Immature natural killer cell (primary cell): Measurements from ENCODE around the gene KCNC1. TPM values are rescaled to one million over a fixed set of nuclear protein-coding genes. Genes with fewer than 3 reads are reported as not detected.

Experiments used
- DNase-seq, 3 donors: peaks; one replicate each; pipeline ENCODE4 v3.0.0; 2022; ENCODE audit warnings: mixed read lengths in 1 of 3
- H3K27ac Mint-ChIP-seq, 6 donors: one replicate each; pipeline ENCODE4 v1.8.0; 2020; ENCODE audit warnings: mixed read lengths in 6 of 6, mild to moderate bottlenecking in 5 of 6, inconsistent platforms in 4 of 6, moderate library complexity in 3 of 6
- H3K27me3 Mint-ChIP-seq, 3 donors: one replicate each; pipeline ENCODE4 v1.8.0; 2020 to 2021; ENCODE audit warnings: low read depth in 3 of 3, mild to moderate bottlenecking in 3 of 3, mixed read lengths in 3 of 3, moderate library complexity in 3 of 3, inconsistent platforms in 1 of 3
- H3K36me3 Mint-ChIP-seq, 3 donors: one replicate each; pipeline ENCODE4 v1.8.0; 2020; ENCODE audit warnings: mixed read lengths in 3 of 3, inconsistent platforms in 2 of 3, mild to moderate bottlenecking in 2 of 3
- H3K4me1 Mint-ChIP-seq, 2 donors: one replicate each; pipeline ENCODE4 v1.8.0; 2020; ENCODE audit warnings: inconsistent platforms in 2 of 2, mild to moderate bottlenecking in 2 of 2, mixed read lengths in 2 of 2, moderate library complexity in 1 of 2
- H3K4me3 Mint-ChIP-seq, 5 donors: one replicate each; pipeline ENCODE4 v1.8.0; 2020; ENCODE audit warnings: mild to moderate bottlenecking in 5 of 5, mixed read lengths in 5 of 5, inconsistent platforms in 3 of 5, moderate library complexity in 3 of 5
- H3K9me3 Mint-ChIP-seq, 6 donors: one replicate each; pipeline ENCODE4 v1.8.0; 2020; ENCODE audit warnings: mild to moderate bottlenecking in 6 of 6, mixed read lengths in 6 of 6, inconsistent platforms in 4 of 6, moderate library complexity in 3 of 6
- polyA plus RNA-seq, 3 donors: library from polyadenylated mRNA; unstranded; fragments of 300-500 nt; fragmentation: Illumina TruSeq; gene quantifications; one replicate each; pipeline ENCODE4 v1.2.3, GENCODE V29; 2021

The KCNC1 gene
- polyA plus RNA-seq, 3 donors from 2014 or later = 0.11 TPM; not detected in 2

DNA sequence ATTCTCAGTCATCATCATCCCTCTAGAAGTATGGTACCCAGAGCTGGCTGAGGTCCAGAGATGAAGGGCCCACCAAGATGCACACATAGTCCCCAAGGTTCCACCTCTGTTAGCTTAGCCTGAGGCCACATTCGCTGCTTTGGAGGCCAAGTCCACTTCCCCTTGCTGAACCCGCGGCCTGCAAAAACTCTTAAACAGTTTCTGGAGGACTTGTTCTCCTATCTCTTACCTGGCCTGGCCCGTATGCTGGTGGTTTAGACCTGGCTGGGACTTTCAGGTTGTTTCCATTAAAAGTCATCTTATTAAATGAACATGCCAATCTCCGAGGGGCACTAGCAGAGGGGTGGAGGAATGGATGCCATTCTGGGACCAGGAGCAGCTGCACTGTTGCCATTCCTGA is 64.6 kb downstream of the KCNC1 start:
- H3K9me3 Mint-ChIP-seq = no peaks in the 10 kb centered on the region
- H3K36me3 Mint-ChIP-seq = peaks cover 0 to 12% (median 9%) of the 10 kb centered on the region in 3 donors
- H3K27ac Mint-ChIP-seq = no peak overlapping the region
- no peaks in the 10 kb centered on the region for H3K27me3 Mint-ChIP-seq
- no peak overlapping the region for H3K4me3 Mint-ChIP-seq
- no peaks in the 10 kb centered on the region for H3K4me1 Mint-ChIP-seq
- DNase-seq = no peak

DNA sequence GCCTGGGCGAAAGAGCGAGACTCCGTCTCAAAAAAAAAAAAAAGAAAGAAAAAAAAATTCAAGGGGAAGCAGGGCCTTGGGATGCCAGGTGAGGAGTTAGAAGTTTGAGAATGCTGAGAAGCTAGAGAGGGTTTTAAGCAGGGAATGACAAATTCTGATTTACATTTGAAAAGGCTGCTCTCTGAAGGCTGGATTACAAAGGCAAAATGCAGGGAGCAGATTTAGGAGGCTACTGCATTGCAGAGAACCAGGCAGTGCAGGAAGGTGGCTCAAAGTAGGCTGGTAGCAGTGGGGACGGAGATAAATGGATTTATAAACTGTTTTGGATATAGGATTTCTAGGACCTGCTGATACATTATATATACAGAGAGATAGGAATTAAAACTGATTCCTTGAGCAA is 66.6 kb downstream of the KCNC1 start:
- Mint-ChIP-seq H3K27ac (no peak overlapping the region), H3K36me3 (peaks cover 0 to 12% (median 9%) of the 10 kb centered on the region in 3 donors), H3K4me1 (peaks cover 0 to 11% of the 10 kb centered on the region in 2 donors), H3K4me3 (no peak overlapping the region), H3K9me3 (no peaks in the 10 kb centered on the region), H3K27me3 (no peaks in the 10 kb centered on the region)
- no peak for DNase-seq

GRCh38 chr11:17802491-17802890 is 67.9 kb downstream of the KCNC1 start:
- no peak for DNase-seq
- Mint-ChIP-seq H3K9me3 (no peaks in the 10 kb centered on the region), H3K4me1 (peaks cover 0 to 11% of the 10 kb centered on the region in 2 donors), H3K4me3 (no peak overlapping the region), H3K27me3 (no peaks in the 10 kb centered on the region), H3K27ac (peak overlapping the region in 1 of 6 donors; percentile 46), H3K36me3 (peaks cover 0 to 15% (median 14%) of the 10 kb centered on the region in 3 donors)

DNA sequence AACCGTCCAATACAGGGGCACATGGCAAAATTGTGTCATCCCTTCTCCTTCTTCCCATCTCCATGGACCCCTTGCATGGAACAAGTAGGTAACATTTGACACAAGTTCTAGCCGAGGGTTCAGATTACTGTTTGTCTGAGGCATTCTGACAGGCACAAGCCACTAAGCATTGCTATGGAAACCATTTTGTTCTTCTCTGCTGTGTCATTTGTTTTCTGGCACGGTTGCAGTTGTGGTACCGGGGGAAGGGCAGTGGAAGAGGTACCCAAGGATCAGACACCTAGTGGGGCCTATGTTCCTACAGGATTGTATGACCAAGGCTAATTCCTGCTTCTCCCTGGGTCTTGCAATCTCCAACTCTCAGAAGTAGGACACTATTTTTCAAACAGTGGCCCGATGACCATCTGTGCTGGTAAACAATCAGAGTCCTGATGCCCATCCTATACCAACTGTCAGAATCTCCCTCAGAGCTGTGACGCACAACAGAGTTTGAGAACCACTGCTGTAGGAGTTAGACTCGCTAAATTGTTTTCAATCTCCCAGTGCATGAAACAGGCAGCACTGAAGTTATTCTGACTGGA is 69.3 kb downstream of the KCNC1 start:
- H3K9me3 Mint-ChIP-seq = no peaks in the 10 kb centered on the region
- DNase-seq = no peak
- H3K27me3 Mint-ChIP-seq = no peaks in the 10 kb centered on the region
- no peak overlapping the region for H3K4me3 Mint-ChIP-seq
- no peak overlapping the region for H3K27ac Mint-ChIP-seq
- peaks cover 1 to 18% (median 15%) of the 10 kb centered on the region in 3 donors for H3K36me3 Mint-ChIP-seq
- H3K4me1 Mint-ChIP-seq = peaks cover 0 to 11% of the 10 kb centered on the region in 2 donors

GRCh38 chr11:17805043-17805442 is 70.5 kb downstream of the KCNC1 start:
- no peak for DNase-seq
- Mint-ChIP-seq H3K27me3 (no peaks in the 10 kb centered on the region), H3K36me3 (peaks cover 8 to 22% (median 8%) of the 10 kb centered on the region in 3 donors), H3K4me1 (peaks cover 0 to 11% of the 10 kb centered on the region in 2 donors), H3K4me3 (no peak overlapping the region), H3K9me3 (no peaks in the 10 kb centered on the region), H3K27ac (no peak overlapping the region)

GRCh38 chr11:17805873-17806272 is 71.3 kb downstream of the KCNC1 start:
- peaks cover 3 to 17% (median 8%) of the 10 kb centered on the region in 3 donors for H3K36me3 Mint-ChIP-seq
- DNase-seq = no peak
- no peaks in the 10 kb centered on the region for H3K9me3 Mint-ChIP-seq
- H3K27me3 Mint-ChIP-seq = no peaks in the 10 kb centered on the region
- H3K4me1 Mint-ChIP-seq = peaks cover 0 to 11% of the 10 kb centered on the region in 2 donors
- H3K27ac Mint-ChIP-seq = no peak overlapping the region
- H3K4me3 Mint-ChIP-seq = no peak overlapping the region

DNA sequence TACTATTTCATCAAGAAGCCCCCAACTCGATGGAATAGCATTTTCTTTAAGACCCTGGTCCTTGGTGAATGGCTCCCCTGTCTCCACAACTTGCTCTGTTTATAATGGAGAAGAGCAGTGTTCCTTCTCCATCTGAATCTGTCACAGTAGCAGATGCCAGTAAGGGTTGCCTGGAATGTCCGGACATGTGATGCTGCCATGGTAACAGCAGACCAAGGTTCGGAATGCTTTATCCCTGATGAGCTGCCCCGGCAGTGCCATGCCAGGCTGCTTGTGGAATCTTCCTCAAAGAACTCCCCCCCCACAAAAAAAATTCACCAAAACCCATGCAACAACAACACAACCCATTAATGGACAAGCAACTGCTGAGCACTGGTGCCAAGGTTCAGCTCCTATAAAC is 72.5 kb downstream of the KCNC1 start:
- Mint-ChIP-seq H3K4me3 (no peak overlapping the region), H3K27me3 (no peaks in the 10 kb centered on the region), H3K36me3 (peaks cover 7 to 13% (median 8%) of the 10 kb centered on the region in 3 donors), H3K27ac (no peak overlapping the region), H3K9me3 (no peaks in the 10 kb centered on the region), H3K4me1 (peaks cover 0 to 11% of the 10 kb centered on the region in 2 donors)
- no peak for DNase-seq

DNA sequence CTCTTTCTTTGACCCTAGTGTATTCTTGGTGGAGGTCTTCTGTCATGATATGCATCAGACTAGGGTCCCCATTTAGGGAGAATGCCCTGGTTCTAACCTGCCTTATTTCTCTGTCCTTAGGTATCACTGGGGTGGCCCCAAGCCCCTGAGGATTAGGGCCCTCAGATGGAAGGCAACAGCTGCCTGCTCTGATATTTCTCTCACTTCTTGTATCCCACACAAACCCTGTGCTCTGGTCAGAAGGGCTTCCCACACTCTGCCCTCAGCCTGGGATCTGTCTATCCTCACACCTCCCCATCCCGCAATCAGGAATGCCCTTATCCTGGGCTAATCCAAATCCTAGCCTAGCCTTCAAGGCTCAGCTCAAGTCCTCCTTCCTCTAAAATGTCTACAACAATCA is 75.5 kb downstream of the KCNC1 start:
- Mint-ChIP-seq H3K4me1 (peaks cover 0 to 4% of the 10 kb centered on the region in 2 donors), H3K36me3 (peaks cover 7 to 14% (median 13%) of the 10 kb centered on the region in 3 donors), H3K4me3 (no peak overlapping the region), H3K9me3 (no peaks in the 10 kb centered on the region), H3K27me3 (no peaks in the 10 kb centered on the region), H3K27ac (no peak overlapping the region)
- DNase-seq = no peak

DNA sequence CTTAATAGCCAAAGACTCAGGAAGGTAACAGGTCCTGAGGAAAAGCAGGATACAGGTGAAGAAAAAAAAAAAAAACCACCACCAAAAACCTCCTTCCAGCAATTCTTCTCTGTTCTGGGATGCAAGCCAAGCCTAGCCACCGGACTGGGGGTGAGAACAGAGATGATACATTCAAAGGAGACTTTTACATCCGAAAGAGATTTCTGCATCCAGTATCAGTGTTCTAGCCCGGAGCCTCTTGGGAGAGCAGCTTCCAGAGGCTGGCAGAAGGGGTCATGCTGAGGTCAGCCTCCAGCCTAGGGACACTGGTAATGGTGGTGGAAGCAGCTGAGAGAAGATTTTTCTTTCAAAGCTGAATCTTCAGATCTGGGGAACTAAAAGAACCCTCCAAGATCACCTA is 76.2 kb downstream of the KCNC1 start:
- Mint-ChIP-seq H3K27ac (no peak overlapping the region), H3K4me1 (no peaks in the 10 kb centered on the region), H3K4me3 (no peak overlapping the region), H3K9me3 (no peaks in the 10 kb centered on the region), H3K27me3 (no peaks in the 10 kb centered on the region), H3K36me3 (peaks cover 7 to 14% (median 13%) of the 10 kb centered on the region in 3 donors)
- DNase-seq = no peak

- no peak overlapping the region for H3K4me3 Mint-ChIP-seq
- no peaks in the 10 kb centered on the region for H3K4me1 Mint-ChIP-seq
- no peaks in the 10 kb centered on the region for H3K27me3 Mint-ChIP-seq
- no peak for DNase-seq
- H3K36me3 Mint-ChIP-seq = peaks cover 7 to 14% (median 13%) of the 10 kb centered on the region in 3 donors
- no peaks in the 10 kb centered on the region for H3K9me3 Mint-ChIP-seq
- H3K27ac Mint-ChIP-seq = no peak overlapping the region
Observed at GRCh38 chr11:17811352-17811751, 76.8 kb downstream of the KCNC1 start.

- H3K4me3 Mint-ChIP-seq = no peak overlapping the region
- peaks cover 3 to 14% (median 8%) of the 10 kb centered on the region in 3 donors for H3K36me3 Mint-ChIP-seq
- H3K9me3 Mint-ChIP-seq = no peaks in the 10 kb centered on the region
- H3K27me3 Mint-ChIP-seq = no peaks in the 10 kb centered on the region
- no peak for DNase-seq
- H3K4me1 Mint-ChIP-seq = no peaks in the 10 kb centered on the region
- no peak overlapping the region for H3K27ac Mint-ChIP-seq
Observed at GRCh38 chr11:17812091-17812864, 77.7 kb downstream of the KCNC1 start.

GRCh38 chr11:17812865-17813187 is 78.2 kb downstream of the KCNC1 start:
- no peaks in the 10 kb centered on the region for H3K27me3 Mint-ChIP-seq
- H3K4me3 Mint-ChIP-seq = no peak overlapping the region
- H3K9me3 Mint-ChIP-seq = no peaks in the 10 kb centered on the region
- peaks cover 3 to 14% (median 8%) of the 10 kb centered on the region in 3 donors for H3K36me3 Mint-ChIP-seq
- H3K27ac Mint-ChIP-seq = no peak overlapping the region
- no peak for DNase-seq
- no peaks in the 10 kb centered on the region for H3K4me1 Mint-ChIP-seq

GRCh38 chr11:17813391-17814059 is 78.9 kb downstream of the KCNC1 start:
- H3K4me1 Mint-ChIP-seq = no peaks in the 10 kb centered on the region
- peaks cover 3 to 14% (median 4%) of the 10 kb centered on the region in 3 donors for H3K36me3 Mint-ChIP-seq
- no peak overlapping the region for H3K27ac Mint-ChIP-seq
- H3K27me3 Mint-ChIP-seq = no peaks in the 10 kb centered on the region
- H3K9me3 Mint-ChIP-seq = no peaks in the 10 kb centered on the region
- H3K4me3 Mint-ChIP-seq = no peak overlapping the region
- no peak for DNase-seq

GRCh38 chr11:17814546-17814945 is 80.0 kb downstream of the KCNC1 start:
- Mint-ChIP-seq H3K4me1 (no peaks in the 10 kb centered on the region), H3K27me3 (no peaks in the 10 kb centered on the region), H3K9me3 (no peaks in the 10 kb centered on the region), H3K4me3 (no peak overlapping the region), H3K36me3 (peaks cover under 1 to 5% (median 3%) of the 10 kb centered on the region in 3 donors), H3K27ac (no peak overlapping the region)
- no peak for DNase-seq
